GM21447 (cell line): Measurements from ENCODE around the gene HOXC6.

ENCODE experiments used
- ATAC-seq: cut with Tn5 transposase; IDR thresholded peaks from one replicate; pipeline ENCODE4 v1.9.1; 2021; ENCODE audit not compliant: unreplicated experiment

HOXC6 gene

GRCh38 chr12:54012631-54013409, 15.4 kb upstream of the HOXC6 start:
- ATAC-seq: no peak

DNA sequence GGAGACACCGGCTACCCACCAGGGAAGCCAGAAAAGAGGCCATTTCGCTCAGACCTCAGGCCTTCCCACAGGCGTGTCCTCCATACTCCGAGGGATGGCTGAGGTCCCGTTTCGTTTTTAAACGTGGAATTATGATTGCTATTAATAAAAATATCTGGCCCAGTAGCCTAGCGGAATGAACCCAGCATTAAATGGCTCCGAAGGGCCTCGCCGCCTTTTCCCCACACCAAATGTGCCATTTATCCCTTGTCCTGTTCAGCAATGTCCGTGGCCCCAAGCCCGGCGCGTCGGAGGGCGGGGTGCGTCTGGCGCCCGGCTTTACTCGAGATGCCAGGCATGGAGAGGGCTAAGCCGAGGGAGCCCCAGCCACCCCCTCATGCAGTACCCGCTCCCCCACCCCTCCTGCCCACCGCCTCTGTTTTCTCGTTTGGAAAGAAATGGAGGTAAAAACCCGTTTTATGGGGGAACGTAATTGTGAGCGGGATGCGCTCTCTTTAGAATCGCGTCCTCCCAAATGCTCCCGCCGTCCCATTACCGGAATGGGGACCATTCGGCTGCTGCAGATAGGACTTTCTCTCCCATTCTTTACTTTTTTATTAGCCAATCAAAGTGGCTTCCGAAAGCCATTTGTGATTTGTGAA, 13.7 kb upstream of the HOXC6 start:
- ATAC-seq: no peak

- no peak for ATAC-seq
Measured at GRCh38 chr12:54015018-54015931, 13.0 kb upstream of the HOXC6 start.

DNA sequence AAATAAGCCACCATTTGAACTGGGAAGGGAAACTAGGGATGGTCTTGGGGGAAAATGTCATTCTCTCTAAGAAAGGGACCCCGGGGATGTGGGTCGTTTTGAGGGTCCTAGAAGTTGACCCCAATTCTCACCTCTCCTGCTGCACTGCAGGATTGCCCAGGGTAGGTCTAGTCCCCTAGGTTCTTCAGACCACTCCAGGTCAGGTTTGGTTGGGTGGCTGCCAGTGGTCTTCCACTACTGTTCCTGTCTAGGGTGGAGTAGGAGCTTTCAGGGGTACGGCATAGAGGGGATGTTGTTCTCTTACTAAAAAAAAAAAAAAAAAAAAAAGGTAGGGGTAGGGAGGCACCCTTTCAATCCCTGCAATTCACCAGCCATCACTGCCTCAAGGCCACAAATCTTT, 12.2 kb upstream of the HOXC6 start:
- ATAC-seq: no peak

DNA sequence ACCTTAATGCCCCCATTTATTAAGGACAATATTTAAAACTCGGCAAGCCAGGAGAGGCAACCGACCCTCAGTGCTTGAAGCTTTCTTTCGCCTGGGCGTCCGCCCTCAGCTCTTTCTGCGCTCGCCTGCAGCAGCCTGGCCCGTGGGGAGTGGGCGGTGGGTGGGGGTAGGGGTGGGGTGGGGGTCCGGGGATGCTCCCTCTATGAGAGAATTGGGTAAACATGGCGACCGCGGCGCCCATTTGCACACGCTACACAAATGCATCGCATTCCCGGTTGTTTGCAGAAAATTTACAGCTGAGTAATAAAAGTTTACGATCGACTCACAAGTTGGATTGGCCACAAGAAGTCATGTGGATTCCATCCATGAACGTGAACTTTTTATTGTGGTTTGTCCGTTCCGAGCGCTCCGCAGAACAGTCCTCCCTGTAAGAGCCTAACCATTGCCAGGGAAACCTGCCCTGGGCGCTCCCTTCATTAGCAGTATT, 11.7 kb upstream of the HOXC6 start:
- ATAC-seq: no peak

DNA sequence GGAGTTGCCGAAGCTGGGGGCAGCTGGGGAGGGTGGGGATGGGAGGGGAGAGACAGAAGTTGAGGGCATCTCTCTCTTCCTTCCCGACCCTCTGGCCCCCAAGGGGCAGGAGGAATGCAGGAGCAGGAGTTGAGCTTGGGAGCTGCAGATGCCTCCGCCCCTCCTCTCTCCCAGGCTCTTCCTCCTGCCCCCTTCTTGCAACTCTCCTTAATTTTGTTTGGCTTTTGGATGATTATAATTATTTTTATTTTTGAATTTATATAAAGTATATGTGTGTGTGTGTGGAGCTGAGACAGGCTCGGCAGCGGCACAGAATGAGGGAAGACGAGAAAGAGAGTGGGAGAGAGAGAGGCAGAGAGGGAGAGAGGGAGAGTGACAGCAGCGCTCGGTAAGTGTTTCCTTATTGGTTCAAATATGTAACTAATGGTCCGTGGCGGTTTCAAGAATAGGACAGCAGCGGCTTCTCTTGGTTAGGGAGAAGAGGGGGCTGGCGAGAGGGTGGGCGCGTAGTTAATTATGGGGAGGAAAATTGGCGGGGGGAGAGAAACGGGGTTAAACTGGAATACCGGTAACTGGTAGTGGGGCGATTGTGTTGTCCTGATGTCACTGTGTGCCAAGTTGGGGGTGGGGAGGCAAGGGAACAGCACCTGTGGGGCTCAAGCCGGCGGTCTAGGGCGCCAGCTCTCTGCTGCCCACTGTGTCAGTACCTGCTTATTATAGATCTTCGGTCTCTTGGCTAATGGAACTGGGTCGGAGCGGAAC, 11.0 kb upstream of the HOXC6 start:
- peak; percentile 35 for ATAC-seq

GRCh38 chr12:54017878-54018467, 10.3 kb upstream of the HOXC6 start:
- ATAC-seq: peak; percentile 61

GRCh38 chr12:54018468-54018984, 9.7 kb upstream of the HOXC6 start:
- no peak for ATAC-seq

- ATAC-seq: no peak
Measured at GRCh38 chr12:54019091-54019811, 9.0 kb upstream of the HOXC6 start.

DNA sequence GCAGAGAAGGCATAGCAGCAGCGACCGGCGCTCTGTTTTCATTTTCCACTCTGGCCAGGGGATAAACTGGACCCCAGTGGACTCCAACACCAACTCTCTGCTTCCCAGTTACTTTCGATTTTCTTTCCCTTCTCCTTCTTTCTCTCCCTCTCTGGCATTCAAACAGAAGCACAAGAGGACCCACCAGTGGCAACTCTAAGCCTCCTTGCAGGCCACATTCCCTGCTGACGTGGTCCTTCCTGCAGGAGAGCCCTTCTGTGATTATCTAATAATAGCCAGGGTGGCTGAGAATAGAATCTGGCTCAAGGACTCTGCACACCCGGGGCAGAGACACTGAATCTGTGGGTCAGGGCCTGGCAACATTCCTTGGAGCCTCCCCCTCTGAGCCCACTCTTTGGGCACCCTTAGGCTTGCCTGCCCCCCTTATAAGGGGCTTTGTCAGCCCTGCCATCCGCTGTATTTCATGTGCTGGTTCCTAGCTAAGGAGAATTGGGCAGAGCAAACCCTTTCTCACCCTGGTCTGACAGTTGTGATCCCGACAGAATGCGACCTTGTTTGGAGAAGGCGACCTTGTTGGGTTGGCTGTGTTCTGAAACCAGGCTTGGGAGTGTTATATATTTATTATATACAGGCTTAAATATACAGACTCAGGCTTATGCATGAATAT, 8.2 kb upstream of the HOXC6 start:
- no peak for ATAC-seq

- ATAC-seq: no peak
Measured at GRCh38 chr12:54020591-54021405, 7.4 kb upstream of the HOXC6 start.

DNA sequence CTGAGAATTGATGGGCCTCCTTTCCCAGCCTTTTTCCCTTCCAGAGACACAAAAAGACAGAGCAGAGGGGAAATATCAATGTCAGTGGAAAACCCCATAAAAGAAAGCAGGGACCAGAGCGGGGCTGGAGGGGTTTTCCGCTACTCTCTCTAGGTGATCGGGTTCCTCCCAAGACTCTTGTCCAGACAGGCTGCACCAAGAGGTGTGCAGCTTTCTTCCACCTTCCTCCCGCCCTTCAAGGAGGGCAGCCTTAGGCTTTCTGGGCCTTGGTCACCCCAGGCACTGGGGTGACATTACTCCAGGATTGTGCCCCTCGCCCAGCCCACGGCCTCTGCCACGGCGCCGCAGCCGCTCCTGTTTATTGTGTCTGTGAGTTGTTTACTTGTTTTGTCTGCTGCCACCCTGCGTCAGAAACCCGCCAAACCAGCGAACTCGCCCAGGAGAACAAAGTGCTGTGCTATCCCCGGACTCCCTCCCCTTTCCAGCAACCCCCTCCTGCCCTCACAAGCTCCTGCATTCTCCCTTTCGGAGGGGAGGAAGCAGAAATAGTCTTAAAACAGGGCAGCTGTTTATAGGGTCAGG, 6.7 kb upstream of the HOXC6 start:
- no peak for ATAC-seq

DNA sequence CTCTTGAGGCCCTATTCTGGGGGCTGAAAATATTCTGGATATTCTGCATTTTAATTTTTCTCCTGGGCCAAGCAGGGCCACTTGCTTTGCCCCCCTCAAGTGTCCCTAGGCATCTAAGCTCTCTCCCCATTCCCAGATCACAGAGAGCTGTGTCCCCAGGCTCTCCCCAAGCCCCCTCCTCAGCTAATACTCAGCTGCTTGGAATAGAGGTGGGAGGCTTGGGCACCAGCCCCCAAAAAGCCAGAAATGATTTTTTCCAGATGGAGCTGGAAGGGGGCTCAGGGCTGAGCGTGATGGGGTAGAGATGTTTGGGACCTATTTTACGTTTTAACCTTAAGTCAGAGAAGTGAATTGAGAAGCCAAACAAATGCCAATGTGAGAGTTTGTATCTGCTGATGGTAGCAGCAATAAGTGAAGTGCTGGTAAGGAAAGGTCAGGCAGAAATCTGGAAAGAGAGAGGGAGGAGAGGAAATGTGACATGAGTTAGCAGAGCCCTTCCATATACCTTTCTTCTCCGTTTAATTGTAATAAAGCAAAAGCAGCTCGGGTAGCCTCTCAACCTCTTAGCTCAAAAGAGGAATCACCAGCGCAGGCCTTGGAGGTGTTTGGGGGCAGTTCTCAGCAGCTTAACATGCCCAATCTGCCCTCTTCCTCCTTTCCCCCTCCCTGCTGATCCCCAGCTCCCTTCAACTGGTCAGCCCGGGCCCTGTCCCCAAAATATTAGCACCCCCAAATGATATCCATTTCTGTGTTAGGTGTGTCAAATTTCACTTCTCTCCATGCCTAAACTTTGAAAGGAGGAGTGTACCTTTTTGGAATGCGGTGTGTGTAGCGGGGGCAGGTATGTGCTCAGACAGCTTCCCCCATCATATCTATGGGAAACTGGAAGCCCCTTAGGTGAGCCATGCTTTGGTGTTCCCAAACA, 5.0 kb upstream of the HOXC6 start:
- no peak for ATAC-seq

DNA sequence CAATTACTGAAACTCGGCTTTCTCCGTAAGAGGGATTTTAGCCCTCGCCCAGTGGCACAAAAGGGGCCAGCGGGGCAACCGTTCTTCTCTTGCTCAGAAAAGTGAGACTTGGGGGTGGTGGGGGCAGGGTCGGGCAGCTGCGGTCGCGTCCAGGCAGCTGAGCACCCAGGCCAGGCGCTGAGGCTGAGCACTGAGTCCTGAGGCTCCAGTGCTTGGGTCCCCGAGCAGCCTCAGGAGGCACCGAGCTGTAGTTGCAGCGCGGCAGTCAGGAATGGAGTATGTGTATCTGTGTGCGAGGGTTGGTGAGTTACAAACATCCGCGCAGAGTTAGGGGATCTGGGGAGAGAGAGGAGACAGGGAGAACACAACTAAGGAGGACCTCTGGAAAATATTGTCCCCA, 4.1 kb upstream of the HOXC6 start:
- no peak for ATAC-seq

- no peak for ATAC-seq
Measured at GRCh38 chr12:54024581-54025305, 3.5 kb upstream of the HOXC6 start.
